Astrocyte of the cerebellum (primary cell): Measurements from ENCODE around the gene PSORS1C2.
"Not testable (repeated sequence)": the region's sequence is repeated elsewhere in the genome, so short reads cannot be mapped to it uniquely, and the experiment has no call there.

ENCODE experiments used
- DNase-seq: peaks from one replicate; pipeline ENCODE4 v3.0.0-alpha.2; 2011; ENCODE audit warnings: low read depth
- H3K4me3 ChIP-seq: 2 replicates; pipeline ENCODE4 v1.5.1; 2011; ENCODE audit warnings: mild to moderate bottlenecking, low read depth, low read length, moderate library complexity
- in situ Hi-C: cut with HindIII; loops from 2 replicates; pipeline ENCODE4 v1.10.0; 2017; ENCODE audit warnings: low sequenced_read_pairs
- TF ChIP-seq, protein P1 (sequence below): IDR thresholded peaks from 2 replicates; pipeline ENCODE4 v1.5.1; 2012; ENCODE audit warnings: low read length, low read depth, moderate library complexity, mild to moderate bottlenecking; ENCODE audit errors: missing control alignments

Gene PSORS1C2

DNA sequence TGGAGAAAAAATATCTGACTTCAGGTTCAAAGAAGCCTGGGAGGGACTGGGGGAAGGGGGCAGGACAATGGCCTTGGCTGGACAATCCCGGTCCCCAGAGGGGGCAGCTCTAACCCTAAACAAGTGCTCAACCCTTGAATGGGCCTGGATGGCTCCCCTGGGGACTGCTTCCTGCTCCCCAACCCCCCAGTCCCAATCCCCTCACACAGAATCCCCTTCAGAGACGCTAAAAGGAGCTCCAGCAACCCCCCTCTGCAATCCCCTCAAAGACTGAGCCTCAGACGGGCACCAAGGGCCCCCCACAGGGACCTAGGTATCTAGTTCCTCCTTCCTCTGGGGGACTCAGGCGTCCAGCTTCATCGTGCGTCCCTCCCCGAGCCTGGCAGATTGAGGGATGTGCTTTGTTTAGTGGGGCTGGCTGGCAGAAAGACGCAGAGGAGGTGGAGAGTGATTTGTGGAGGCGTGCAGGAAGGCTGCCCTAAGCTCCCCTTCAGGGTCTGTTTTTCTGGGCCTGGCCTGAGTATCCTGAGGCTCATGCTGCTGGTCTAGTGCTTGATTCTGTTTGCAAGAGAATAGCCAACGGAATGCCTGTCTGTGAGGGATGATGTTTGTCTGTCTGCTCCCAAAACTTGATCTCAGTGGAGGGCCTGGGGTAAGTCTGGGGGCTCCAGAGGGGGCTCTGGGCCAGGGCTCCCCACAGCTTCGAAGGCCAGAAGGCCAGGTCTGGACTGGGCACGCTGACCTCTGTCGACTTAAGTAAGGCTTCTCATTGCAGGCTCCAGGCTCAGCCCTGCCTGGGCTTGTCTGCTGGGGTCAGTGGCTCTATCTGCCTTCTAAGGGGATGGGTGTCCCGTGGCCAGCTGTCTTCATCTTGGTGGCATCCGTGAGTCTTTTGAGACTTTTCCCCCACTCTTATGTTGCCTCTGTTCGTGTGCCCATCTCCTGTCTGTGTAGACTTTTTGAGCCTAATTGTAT, 33.4 kb upstream of the PSORS1C2 start:
- no peak for DNase-seq
- TF ChIP-seq, protein P1, sequence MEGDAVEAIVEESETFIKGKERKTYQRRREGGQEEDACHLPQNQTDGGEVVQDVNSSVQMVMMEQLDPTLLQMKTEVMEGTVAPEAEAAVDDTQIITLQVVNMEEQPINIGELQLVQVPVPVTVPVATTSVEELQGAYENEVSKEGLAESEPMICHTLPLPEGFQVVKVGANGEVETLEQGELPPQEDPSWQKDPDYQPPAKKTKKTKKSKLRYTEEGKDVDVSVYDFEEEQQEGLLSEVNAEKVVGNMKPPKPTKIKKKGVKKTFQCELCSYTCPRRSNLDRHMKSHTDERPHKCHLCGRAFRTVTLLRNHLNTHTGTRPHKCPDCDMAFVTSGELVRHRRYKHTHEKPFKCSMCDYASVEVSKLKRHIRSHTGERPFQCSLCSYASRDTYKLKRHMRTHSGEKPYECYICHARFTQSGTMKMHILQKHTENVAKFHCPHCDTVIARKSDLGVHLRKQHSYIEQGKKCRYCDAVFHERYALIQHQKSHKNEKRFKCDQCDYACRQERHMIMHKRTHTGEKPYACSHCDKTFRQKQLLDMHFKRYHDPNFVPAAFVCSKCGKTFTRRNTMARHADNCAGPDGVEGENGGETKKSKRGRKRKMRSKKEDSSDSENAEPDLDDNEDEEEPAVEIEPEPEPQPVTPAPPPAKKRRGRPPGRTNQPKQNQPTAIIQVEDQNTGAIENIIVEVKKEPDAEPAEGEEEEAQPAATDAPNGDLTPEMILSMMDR = no peak
- in situ Hi-C loops = no loop called here
- no peak overlapping the region for H3K4me3 ChIP-seq

DNA sequence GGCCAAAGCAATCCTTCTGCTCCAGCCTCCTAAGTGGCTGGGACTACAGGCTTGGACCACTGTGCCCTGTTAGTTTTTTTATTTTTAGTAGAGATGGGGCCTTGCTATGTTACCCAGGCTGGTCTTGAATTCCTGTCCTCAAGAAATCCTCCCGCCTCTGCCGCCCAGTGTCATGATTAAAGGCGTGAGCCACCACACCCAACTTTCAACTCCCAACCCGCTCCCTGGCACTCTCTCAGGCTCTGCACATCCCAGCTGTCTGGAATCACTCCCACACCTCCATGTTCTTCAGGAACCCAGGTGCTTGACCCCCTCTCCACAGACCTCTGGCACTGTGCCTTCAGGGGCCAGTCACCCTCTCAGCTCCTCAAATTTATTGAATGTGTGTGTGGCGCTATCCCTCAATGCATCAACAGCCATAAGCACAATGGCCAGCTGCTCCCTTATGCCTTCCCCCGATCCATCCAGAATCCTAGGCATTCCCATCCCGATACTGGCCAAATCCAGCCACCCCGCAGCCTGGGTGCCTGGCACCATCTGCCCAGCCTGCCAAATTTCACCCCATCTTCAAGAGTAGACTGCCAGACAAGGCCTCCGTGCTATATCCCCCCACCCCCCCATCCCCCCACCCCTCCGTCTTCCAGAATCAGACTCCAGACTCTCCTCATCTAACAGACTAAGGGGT, 32.3 kb upstream of the PSORS1C2 start:
- H3K4me3 ChIP-seq = no peak overlapping the region
- no peak for DNase-seq
- TF ChIP-seq, protein P1 = no peak
- in situ Hi-C loops = no loop called here

DNA sequence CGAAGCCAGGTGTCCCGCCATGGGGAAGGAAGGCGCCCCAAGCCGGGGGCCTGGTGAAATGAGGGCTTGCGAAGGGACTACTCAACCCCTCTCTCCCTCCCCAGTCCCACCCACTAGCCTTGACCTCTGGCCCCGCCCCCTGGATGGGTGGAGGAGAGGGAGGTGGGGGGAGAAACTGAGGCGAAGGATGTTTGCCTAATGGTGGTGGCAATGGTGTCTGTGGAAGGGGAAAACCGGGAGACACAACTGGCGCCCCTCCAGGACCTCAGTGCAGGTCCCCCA, 31.7 kb upstream of the PSORS1C2 start, which contains the start of gene POU5F1:
TSS of gene POU5F1 (minus strand) at position 83 of the 282 bp plus-strand sequence. CDS start at position 21, 62 bp downstream.
- DNase-seq = no peak
- H3K4me3 ChIP-seq = no peak within 1 kb of the TSS
- TF ChIP-seq, protein P1 = no peak
- in situ Hi-C loops = no loop called here

DNA sequence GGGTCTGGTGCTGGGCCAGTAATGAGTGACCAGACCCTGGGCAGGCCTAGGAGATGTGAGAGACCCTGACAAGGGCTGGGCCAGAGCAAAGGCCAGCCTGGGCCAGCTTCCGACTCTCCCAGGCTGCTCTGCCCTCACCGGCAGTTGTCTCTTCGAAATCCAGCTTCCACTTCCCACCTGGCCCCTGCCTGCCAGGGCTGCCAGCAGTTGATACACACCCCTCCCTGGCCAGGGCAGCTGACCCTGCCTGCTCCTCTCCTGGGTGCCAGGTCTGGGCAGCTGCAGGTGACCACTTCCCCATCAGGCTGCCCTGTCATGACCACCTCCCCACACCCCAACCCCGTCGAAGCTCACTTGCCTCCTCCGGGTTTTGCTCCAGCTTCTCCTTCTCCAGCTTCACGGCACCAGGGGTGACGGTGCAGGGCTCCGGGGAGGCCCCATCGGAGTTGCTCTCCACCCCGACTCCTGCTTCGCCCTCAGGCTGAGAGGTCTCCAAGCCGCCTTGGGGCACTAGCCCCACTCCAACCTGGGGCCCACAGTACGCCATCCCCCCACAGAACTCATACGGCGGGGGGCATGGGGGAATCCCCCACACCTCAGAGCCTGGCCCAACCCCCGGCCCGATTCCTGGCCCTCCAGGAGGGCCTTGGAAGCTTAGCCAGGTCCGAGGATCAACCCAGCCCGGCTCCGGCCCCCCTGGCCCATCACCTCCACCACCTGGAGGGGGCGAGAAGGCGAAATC, 31.2 kb upstream of the PSORS1C2 start:
- in situ Hi-C loops, H3K4me3 ChIP-seq, DNase-seq: not testable (repeated sequence)

DNA sequence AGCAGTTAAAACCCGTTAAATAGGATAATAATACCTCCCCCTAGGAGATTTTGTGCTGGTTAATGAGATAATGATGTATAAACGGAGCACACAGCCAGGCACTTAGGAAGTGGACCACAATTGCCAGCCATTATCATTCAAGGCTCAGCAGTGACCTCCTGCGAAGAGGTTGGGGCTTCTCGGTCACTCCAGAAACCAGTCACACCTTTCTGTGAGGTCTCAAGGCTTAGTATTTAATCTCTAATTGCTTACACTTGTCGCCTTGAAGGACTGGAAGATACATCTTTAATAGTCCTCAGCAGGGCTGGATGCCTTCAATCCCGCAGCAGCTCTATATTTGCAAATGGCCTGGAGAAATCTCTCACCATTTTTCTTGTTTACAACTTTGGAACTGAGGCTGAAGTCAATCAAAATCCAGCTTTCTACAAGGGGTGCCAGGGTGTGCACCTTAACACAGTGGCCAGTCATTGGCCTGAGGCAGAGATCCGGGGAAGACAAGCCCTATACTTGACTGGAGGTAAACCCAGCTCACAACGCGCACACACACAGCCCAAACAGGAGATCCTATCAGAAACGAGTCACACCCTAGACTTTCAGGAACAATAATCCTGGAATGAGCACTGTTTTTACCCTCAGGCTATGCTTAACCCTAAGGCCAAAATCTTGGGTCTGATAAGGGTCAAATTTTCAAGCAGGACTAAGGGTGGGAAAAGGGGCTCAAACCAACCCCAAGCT, 30.4 kb upstream of the PSORS1C2 start:
- DNase-seq = no peak
- TF ChIP-seq, protein P1 = no peak
- in situ Hi-C loops = no loop called here
- H3K4me3 ChIP-seq = no peak overlapping the region

DNA sequence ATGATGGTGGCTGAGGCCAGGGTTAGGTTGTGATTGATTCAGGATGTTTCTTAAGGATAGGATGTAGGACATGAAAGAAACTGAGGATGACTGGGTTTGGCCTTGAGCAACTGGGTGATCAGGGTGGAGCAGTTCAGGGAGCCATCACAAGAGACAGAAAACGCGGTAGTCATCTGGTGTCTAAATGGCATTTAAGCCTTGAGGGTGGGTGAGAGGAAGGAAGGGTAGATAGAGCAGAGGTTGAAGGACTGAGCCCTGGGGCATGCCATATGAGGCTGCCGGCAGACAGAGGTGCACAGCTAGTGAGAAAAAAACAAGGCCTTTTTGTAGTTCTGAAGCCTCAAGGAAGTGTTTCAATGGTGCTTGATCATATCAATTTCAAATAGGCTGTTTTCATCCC, 29.7 kb upstream of the PSORS1C2 start:
- TF ChIP-seq, protein P1 = no peak
- in situ Hi-C loops = no loop called here
- no peak for DNase-seq
- no peak overlapping the region for H3K4me3 ChIP-seq
